A549 (cell line): ENCODE measurements around the gene TTPAL. TPM values are rescaled to one million over a fixed set of nuclear protein-coding genes. Genes with fewer than 3 reads are reported as not detected.

Experiments used
- ATAC-seq, 2 experiments: fragments of 200-7000 bp in 1 of 2; fragments of >200 bp in 1 of 2; cut with Nextera tagmentation in 1 of 2; cut with Tn5 transposase in 1 of 2; 3 replicates each; pipeline versions ENCODE4 v1.8.0 to v1.9.1; 2018 to 2020; ENCODE audit warnings: mild to moderate bottlenecking in 1 of 2, moderate library complexity in 1 of 2
- CTCF ChIA-PET: fragments of 300-600 bp; sonication (Branson Sonifier 250); formaldehyde crosslinking; extraction: SDS; loops from one replicate; lab custom pipeline; 2021; ENCODE audit warnings: antibody characterized with exemption, inconsistent platforms; lab: Yijun Ruan, JAX
- POLR2A ChIA-PET: fragments of 350-600 bp; formaldehyde crosslinking; extraction: SDS; loops from one replicate; lab custom pipeline; 2021; ENCODE audit warnings: antibody characterized with exemption, inconsistent platforms; lab: Yijun Ruan, JAX
- DNase-seq, 2 experiments: peaks; one replicate each; pipeline versions ENCODE4 v3.0.0 to v3.0.0-alpha.2; 2011 to 2016; ENCODE audit warnings: low read depth in 1 of 2, low spot score in 1 of 2
- FAIRE-seq: peaks from 2 replicates; lab custom pipeline; 2011; peaks lifted over from hg19 to GRCh38; lab: Jason Lieb, UNC
- H3K27ac ChIP-seq, 2 experiments: fragments of >200 bp; sonication (Bioruptor Twin); formaldehyde crosslinking; 3 replicates each; pipeline ENCODE4 v1.5.1; 2016 to 2017
- H3K4me1 ChIP-seq: fragments of >200 bp; sonication (Bioruptor Twin); formaldehyde crosslinking; 3 replicates; pipeline ENCODE4 v1.6.1; 2016
- H3K4me2 ChIP-seq: fragments of >200 bp; sonication (Bioruptor Twin); formaldehyde crosslinking; 3 replicates; pipeline ENCODE4 v1.6.1; 2016
- H3K4me3 ChIP-seq: fragments of >200 bp; sonication (Bioruptor Twin); formaldehyde crosslinking; 3 replicates; pipeline ENCODE4 v1.5.1; 2016
- H3K9me3 ChIP-seq: fragments of >200 bp; sonication (Bioruptor Twin); formaldehyde crosslinking; 3 replicates; pipeline ENCODE4 v1.6.1; 2016
- ATOH8 ChIP-seq: fragments of 250-450 bp; sonication (Bioruptor Pico); IDR thresholded peaks from 2 replicates; pipeline ENCODE4 v1.5.0; 2020; ENCODE audit warnings: low read depth, mild to moderate bottlenecking, moderate library complexity
- BHLHE40 ChIP-seq: IDR thresholded peaks from 2 replicates; pipeline ENCODE4 v1.6.1; 2012; ENCODE audit warnings: low read depth, low read length, inconsistent platforms
- CBX8 ChIP-seq: fragments of 200-600 bp; sonication (generic); IDR thresholded peaks from 2 replicates; pipeline ENCODE4 v1.6.1; 2016
- CHD2 ChIP-seq: fragments of 150-350 bp; IDR thresholded peaks from 2 replicates; pipeline ENCODE4 v1.6.1; 2014; ENCODE audit warnings: low read length; ENCODE audit not compliant: partially characterized antibody
- E2F6 ChIP-seq: IDR thresholded peaks from 2 replicates; pipeline ENCODE4 v1.6.1; 2012; ENCODE audit warnings: low read depth, borderline replicate concordance
- EHMT2 ChIP-seq: fragments of 200-600 bp; sonication (generic); IDR thresholded peaks from 2 replicates; pipeline ENCODE4 v1.6.1; 2016; ENCODE audit warnings: antibody characterized with exemption, low read depth, mild to moderate bottlenecking, moderate library complexity
- ELK1 ChIP-seq: fragments of 150-350 bp; IDR thresholded peaks from 2 replicates; pipeline ENCODE4 v1.6.1; 2014; ENCODE audit warnings: low read depth, mild to moderate bottlenecking, low read length
- ESRRA ChIP-seq: fragments of 150-350 bp; IDR thresholded peaks from 2 replicates; pipeline ENCODE4 v1.6.1; 2014; ENCODE audit warnings: mild to moderate bottlenecking, low read length, borderline replicate concordance
- FOSB ChIP-seq: fragments of 250-450 bp; sonication (Bioruptor Pico); IDR thresholded peaks from 2 replicates; pipeline ENCODE4 v1.5.0; 2020; ENCODE audit warnings: mild to moderate bottlenecking, moderate library complexity
- GATA3 ChIP-seq: IDR thresholded peaks from 2 replicates; pipeline ENCODE4 v1.6.1; 2012; ENCODE audit warnings: borderline replicate concordance
- HES2 ChIP-seq: fragments of >200 bp; sonication (Bioruptor Twin); formaldehyde crosslinking; IDR thresholded peaks from 2 replicates; pipeline ENCODE4 v1.6.1; 2016
- HOXB13 ChIP-seq: fragments of 250-450 bp; sonication (Bioruptor Pico); IDR thresholded peaks from 2 replicates; pipeline ENCODE4 v1.5.0; 2020; ENCODE audit warnings: low read depth, mild to moderate bottlenecking, moderate library complexity
- JUNB ChIP-seq: fragments of >200 bp; sonication (Bioruptor Twin); formaldehyde crosslinking; IDR thresholded peaks from 2 replicates; pipeline ENCODE4 v1.6.1; 2016
- KDM1A ChIP-seq: fragments of 200-600 bp; sonication (generic); IDR thresholded peaks from 2 replicates; pipeline ENCODE4 v1.6.1; 2016; ENCODE audit warnings: low read depth, mild to moderate bottlenecking
- MAFK ChIP-seq: fragments of 450-650 bp; IDR thresholded peaks from 2 replicates; pipeline ENCODE4 v1.6.1; 2014; ENCODE audit not compliant: partially characterized antibody
- MAX ChIP-seq: IDR thresholded peaks from 2 replicates; pipeline ENCODE4 v1.6.1; 2012
- MAZ ChIP-seq: fragments of 150-350 bp; IDR thresholded peaks from 2 replicates; pipeline ENCODE4 v1.6.1; 2014; ENCODE audit warnings: antibody characterized with exemption, low read depth, low read length, borderline replicate concordance
- NPAS2 ChIP-seq: fragments of 250-450 bp; sonication (Bioruptor Pico); IDR thresholded peaks from 2 replicates; pipeline ENCODE4 v1.8.0; 2022; ENCODE audit warnings: mild to moderate bottlenecking, moderate library complexity, borderline replicate concordance
- PHF8 ChIP-seq: fragments of 200-600 bp; sonication (generic); IDR thresholded peaks from 2 replicates; pipeline ENCODE4 v1.6.1; 2016; ENCODE audit warnings: low read depth, mild to moderate bottlenecking, antibody characterized with exemption, moderate library complexity, borderline replicate concordance
- POLR2A ChIP-seq: IDR thresholded peaks from 2 replicates; pipeline ENCODE4 v1.6.1; 2012; ENCODE audit warnings: mild to moderate bottlenecking, low read length
- POLR2AphosphoS2 ChIP-seq: conservative IDR thresholded peaks from 2 replicates; pipeline ENCODE4 v1.6.1; 2012; ENCODE audit warnings: low read length, improper control_type of control experiment, inconsistent platforms
- SMC3 ChIP-seq: fragments of >200 bp; sonication (Bioruptor Twin); formaldehyde crosslinking; IDR thresholded peaks from 3 replicates; pipeline ENCODE4 v1.6.1; 2018; ENCODE audit warnings: inconsistent platforms
- ZNF302 ChIP-seq: fragments of 250-450 bp; sonication (Bioruptor Pico); IDR thresholded peaks from 2 replicates; pipeline ENCODE4 v1.9.0; 2021; ENCODE audit warnings: inconsistent platforms, mild to moderate bottlenecking, moderate library complexity
- WGBS: methylation state at CpG from one replicate; pipeline ENCODE4 v1.1.6; 2017; ENCODE audit errors: missing lambda C conversion rate; 5-methylcytosine and 5-hydroxymethylcytosine counted together
- polyA plus RNA-seq, 4 experiments: library from polyadenylated mRNA; depleted of rRNA in 3 of 4; stranded (reverse); fragments of >200 nt; fragmentation: RNase III in 1 of 4; extraction: RNeasy Plus Mini Kit Qiagen cat#74134 plus additional on column Dnase treatment in 1 of 4; gene quantifications; 2 replicates in 3 of 4; 3 replicates in 1 of 4; pipeline ENCODE4 v1.2.3, GENCODE V29; 2011 to 2017

Gene TTPAL
- polyA plus RNA-seq, 2 of the 4 experiments (the other 2 are of a cell fraction) = 9.1 to 9.2 TPM

- no peaks in the 10 kb centered on the region for H3K4me1 ChIP-seq
- H3K4me3 ChIP-seq = no peak overlapping the region
- 0 out of 3 replicates have a peak overlapping the region, but pooled peaks have one; percentile 9 for H3K4me2 ChIP-seq
- FAIRE-seq = no peak
- no peak; a peak in 2 of 6 replicates for ATAC-seq
- DNase-seq = no peak
- POLR2A ChIA-PET = no interaction called here
- H3K27ac ChIP-seq = peak overlapping the region; percentile 4 to 7; a peak in 2 of 6 replicates
- TF ChIP-seq MAFK = no peak
- TF ChIP-seq POLR2A = no peak
- TF ChIP-seq MAZ = no peak
- TF ChIP-seq GATA3 = no peak
- no peak for TF ChIP-seq JUNB
- TF ChIP-seq HOXB13 (CRISPR knock-in tag) = no peak
- TF ChIP-seq ELK1 = no peak
- no peak for TF ChIP-seq POLR2AphosphoS2
- no peak for TF ChIP-seq FOSB (CRISPR knock-in tag)
- no peak for TF ChIP-seq BHLHE40
- no peak for TF ChIP-seq NPAS2 (CRISPR knock-in tag)
- CTCF ChIA-PET = interaction anchor here (0.7 to 2.8 kb wide), 10 partner anchors 8 to 235 kb away, joined by 3 to 19 read pairs (median 8); no protein-coding TSS in a partner anchor
- 46% methylated on average over 3 of the region's 3 CpGs for WGBS
- H3K9me3 ChIP-seq = no peaks in the 10 kb centered on the region
Measured at GRCh38 chr20:44450281-44450889, 25.3 kb upstream of the TTPAL start.

GRCh38 chr20:44450903-44451450 lies 24.7 kb upstream of the TTPAL start:
- DNase-seq (no peak), ATAC-seq (no peak), FAIRE-seq (no peak)
- Histone ChIP-seq H3K4me2 (no peak overlapping the region), H3K9me3 (no peaks in the 10 kb centered on the region), H3K27ac (no peak overlapping the region), H3K4me1 (no peaks in the 10 kb centered on the region)
- ChIA-PET CTCF (interaction anchor here (1.7 to 2.8 kb wide), 5 partner anchors 11 to 235 kb away, joined by 6 to 19 read pairs (median 10); no protein-coding TSS in a partner anchor), POLR2A (no interaction called here)
- WGBS = 55% methylated on average over 7 of the region's 7 CpGs
- no peak for TF ChIP-seq E2F6
- no peak for TF ChIP-seq MAX
- no peak for TF ChIP-seq SMC3
- no peak for TF ChIP-seq ATOH8 (CRISPR knock-in tag)
- TF ChIP-seq FOSB (CRISPR knock-in tag) = no peak
- TF ChIP-seq KDM1A = no peak
- TF ChIP-seq ZNF302 (CRISPR knock-in tag) = no peak
- no peak for TF ChIP-seq EHMT2
- TF ChIP-seq CBX8 = no peak
- TF ChIP-seq HES2 = no peak
- TF ChIP-seq ESRRA = no peak
- no peak for TF ChIP-seq PHF8
- TF ChIP-seq HOXB13 (CRISPR knock-in tag) = no peak
- TF ChIP-seq CHD2 = no peak
- TF ChIP-seq, all 56 proteins: peak for 0
- no peak overlapping the region for H3K4me3 ChIP-seq
